Limb (tissue), 2 donors: ENCODE measurements around the gene PLEKHA6.
A peak's percentile ranks its signal among the peaks of the same experiment; 100 is the strongest.

Source experiments
- DNase-seq, 2 donors: peaks; one replicate each; pipeline ENCODE4 v3.0.0-alpha.2; 2016; ENCODE audit errors: extremely low spot score in 2 of 2

PLEKHA6 gene

GRCh38 chr1:204359474-204360255 lies at the start of gene PLEKHA6:
Gene PLEKHA6 (minus strand): TSS chr1:204359929. CDS start chr1:204273727, 86,202 bp downstream.
- peak in 1 of 2 donors; percentile 84 for DNase-seq

GRCh38 chr1:204409123-204409522 lies 49.4 kb upstream of the PLEKHA6 start:
- no peak for DNase-seq

GRCh38 chr1:204408602-204409001 lies 48.9 kb upstream of the PLEKHA6 start:
- no peak for DNase-seq

- DNase-seq = peak; percentile 34 to 62
Measured at GRCh38 chr1:204408074-204408507, 48.4 kb upstream of the PLEKHA6 start.

- no peak for DNase-seq
Measured at GRCh38 chr1:204407295-204407971, 47.7 kb upstream of the PLEKHA6 start.

- DNase-seq = no peak
Measured at GRCh38 chr1:204406621-204407020, 46.9 kb upstream of the PLEKHA6 start.

GRCh38 chr1:204405988-204406387 lies 46.3 kb upstream of the PLEKHA6 start:
- no peak for DNase-seq

- no peak for DNase-seq
Measured at GRCh38 chr1:204404629-204405028, 44.9 kb upstream of the PLEKHA6 start.

GRCh38 chr1:204402391-204402790 lies 42.7 kb upstream of the PLEKHA6 start:
- peak in 1 of 2 donors; percentile 4 for DNase-seq

- DNase-seq = peak in 1 of 2 donors; percentile 3
Measured at GRCh38 chr1:204401730-204402129, 42.0 kb upstream of the PLEKHA6 start.

GRCh38 chr1:204400882-204401510 lies 41.3 kb upstream of the PLEKHA6 start:
- DNase-seq = no peak

GRCh38 chr1:204398197-204399125 lies 38.7 kb upstream of the PLEKHA6 start:
- DNase-seq = peak; percentile 70 to 81

- no peak for DNase-seq
Measured at GRCh38 chr1:204396015-204396583, 36.4 kb upstream of the PLEKHA6 start.

GRCh38 chr1:204391629-204392028 lies 31.9 kb upstream of the PLEKHA6 start:
- no peak for DNase-seq

- DNase-seq = no peak
Measured at GRCh38 chr1:204390751-204391466, 31.2 kb upstream of the PLEKHA6 start.

- no peak for DNase-seq
Measured at GRCh38 chr1:204385727-204386126, 26.0 kb upstream of the PLEKHA6 start.

GRCh38 chr1:204384636-204385352 lies 25.1 kb upstream of the PLEKHA6 start:
- no peak for DNase-seq

GRCh38 chr1:204383163-204383904 lies 23.6 kb upstream of the PLEKHA6 start:
- DNase-seq = no peak

GRCh38 chr1:204382714-204383083 lies 23.0 kb upstream of the PLEKHA6 start:
- DNase-seq = no peak
